ENCODE results near the gene NR1H2. TPM values are rescaled to one million over a fixed set of nuclear protein-coding genes. Genes with fewer than 3 reads are reported as not detected.

NR1H2 gene
- total and polyA plus RNA-seq, 10 of the 15 experiments (the other 5 are each of a cell fraction or from before 2014, with no cell fraction given) = 0.05 to 54.2 (median 35.1) TPM

DNA sequence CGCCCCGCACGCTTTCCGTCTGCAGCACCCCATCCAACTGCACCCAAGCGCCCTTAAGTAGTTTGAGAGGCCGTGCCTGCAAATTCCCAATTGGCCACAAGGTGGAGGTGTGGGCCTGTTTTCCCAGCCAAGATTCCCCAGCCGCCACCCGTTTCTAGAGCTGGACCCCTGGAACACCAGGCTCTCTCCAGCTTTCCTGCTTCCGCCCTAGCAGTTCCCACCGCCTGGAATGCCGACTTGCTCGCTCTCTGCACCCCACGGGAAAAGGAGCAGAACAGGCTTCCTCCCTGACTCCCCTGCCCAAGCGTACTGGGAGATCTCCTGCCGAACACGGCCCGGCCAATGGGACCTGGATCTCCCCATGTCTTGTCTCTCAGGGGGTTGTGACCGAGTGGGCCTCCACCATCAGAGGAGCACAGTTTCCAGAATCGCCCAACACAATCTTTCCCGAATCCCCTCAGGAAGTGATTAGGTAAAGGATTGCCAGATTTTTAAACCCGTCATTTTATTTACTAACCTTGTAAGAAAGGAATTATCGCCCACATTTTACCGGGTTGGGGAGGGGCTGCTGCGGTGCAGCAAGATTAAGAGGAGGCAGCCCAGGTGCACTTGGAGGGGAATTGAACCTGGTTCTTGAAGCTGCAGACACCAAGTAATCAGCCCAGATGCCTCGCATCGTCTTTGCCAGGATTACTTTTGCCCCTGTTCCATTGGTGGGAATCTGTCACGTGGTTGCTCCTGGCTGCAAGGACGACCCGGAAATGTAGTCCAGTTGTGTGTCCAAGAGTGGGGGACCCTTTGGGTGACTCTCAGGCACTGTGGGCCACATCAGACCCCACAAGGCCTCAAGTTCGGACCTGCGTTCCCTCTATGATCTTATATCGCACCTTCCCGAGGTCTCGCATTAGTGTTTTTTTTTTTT is 7.3 kb upstream of the NR1H2 start (continued):
- TF ChIP-seq, protein P1, sequence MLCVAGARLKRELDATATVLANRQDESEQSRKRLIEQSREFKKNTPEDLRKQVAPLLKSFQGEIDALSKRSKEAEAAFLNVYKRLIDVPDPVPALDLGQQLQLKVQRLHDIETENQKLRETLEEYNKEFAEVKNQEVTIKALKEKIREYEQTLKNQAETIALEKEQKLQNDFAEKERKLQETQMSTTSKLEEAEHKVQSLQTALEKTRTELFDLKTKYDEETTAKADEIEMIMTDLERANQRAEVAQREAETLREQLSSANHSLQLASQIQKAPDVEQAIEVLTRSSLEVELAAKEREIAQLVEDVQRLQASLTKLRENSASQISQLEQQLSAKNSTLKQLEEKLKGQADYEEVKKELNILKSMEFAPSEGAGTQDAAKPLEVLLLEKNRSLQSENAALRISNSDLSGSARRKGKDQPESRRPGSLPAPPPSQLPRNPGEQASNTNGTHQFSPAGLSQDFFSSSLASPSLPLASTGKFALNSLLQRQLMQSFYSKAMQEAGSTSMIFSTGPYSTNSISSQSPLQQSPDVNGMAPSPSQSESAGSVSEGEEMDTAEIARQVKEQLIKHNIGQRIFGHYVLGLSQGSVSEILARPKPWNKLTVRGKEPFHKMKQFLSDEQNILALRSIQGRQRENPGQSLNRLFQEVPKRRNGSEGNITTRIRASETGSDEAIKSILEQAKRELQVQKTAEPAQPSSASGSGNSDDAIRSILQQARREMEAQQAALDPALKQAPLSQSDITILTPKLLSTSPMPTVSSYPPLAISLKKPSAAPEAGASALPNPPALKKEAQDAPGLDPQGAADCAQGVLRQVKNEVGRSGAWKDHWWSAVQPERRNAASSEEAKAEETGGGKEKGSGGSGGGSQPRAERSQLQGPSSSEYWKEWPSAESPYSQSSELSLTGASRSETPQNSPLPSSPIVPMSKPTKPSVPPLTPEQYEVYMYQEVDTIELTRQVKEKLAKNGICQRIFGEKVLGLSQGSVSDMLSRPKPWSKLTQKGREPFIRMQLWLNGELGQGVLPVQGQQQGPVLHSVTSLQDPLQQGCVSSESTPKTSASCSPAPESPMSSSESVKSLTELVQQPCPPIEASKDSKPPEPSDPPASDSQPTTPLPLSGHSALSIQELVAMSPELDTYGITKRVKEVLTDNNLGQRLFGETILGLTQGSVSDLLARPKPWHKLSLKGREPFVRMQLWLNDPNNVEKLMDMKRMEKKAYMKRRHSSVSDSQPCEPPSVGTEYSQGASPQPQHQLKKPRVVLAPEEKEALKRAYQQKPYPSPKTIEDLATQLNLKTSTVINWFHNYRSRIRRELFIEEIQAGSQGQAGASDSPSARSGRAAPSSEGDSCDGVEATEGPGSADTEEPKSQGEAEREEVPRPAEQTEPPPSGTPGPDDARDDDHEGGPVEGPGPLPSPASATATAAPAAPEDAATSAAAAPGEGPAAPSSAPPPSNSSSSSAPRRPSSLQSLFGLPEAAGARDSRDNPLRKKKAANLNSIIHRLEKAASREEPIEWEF (IDR thresholded peaks at IDR 0.05; ENCODE audit: insufficient replicate concordance, low read depth, low read length) = no peak
- TF ChIP-seq, protein P2, sequence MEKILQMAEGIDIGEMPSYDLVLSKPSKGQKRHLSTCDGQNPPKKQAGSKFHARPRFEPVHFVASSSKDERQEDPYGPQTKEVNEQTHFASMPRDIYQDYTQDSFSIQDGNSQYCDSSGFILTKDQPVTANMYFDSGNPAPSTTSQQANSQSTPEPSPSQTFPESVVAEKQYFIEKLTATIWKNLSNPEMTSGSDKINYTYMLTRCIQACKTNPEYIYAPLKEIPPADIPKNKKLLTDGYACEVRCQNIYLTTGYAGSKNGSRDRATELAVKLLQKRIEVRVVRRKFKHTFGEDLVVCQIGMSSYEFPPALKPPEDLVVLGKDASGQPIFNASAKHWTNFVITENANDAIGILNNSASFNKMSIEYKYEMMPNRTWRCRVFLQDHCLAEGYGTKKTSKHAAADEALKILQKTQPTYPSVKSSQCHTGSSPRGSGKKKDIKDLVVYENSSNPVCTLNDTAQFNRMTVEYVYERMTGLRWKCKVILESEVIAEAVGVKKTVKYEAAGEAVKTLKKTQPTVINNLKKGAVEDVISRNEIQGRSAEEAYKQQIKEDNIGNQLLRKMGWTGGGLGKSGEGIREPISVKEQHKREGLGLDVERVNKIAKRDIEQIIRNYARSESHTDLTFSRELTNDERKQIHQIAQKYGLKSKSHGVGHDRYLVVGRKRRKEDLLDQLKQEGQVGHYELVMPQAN (conservative IDR thresholded peaks at IDR 0.05) = peak; percentile 63; the same call in 1 of the 2 replicates
- TF ChIP-seq HDAC6 (IDR thresholded peaks at IDR 0.05; ENCODE audit: unreplicated experiment) (no peak), ZNF24 (IDR thresholded peaks at IDR 0.05) (no peak), CHD4 (IDR thresholded peaks at IDR 0.05) (no peak), RCOR1 (conservative IDR thresholded peaks at IDR 0.05; ENCODE audit: low read depth, low read length) (0 out of 2 replicates have a peak, but pooled peaks have one; percentile 13), SP1 (IDR thresholded peaks at IDR 0.05; ENCODE audit: low read depth, low read length) (peak; percentile 78), ZNF384 (IDR thresholded peaks at IDR 0.05; ENCODE audit: borderline replicate concordance, low read depth, low read length) (peak; percentile 95), ZNF207 (IDR thresholded peaks at IDR 0.05; ENCODE audit: borderline replicate concordance) (0 out of 2 replicates have a peak, but pooled peaks have one; percentile 23), BHLHE40 (IDR thresholded peaks at IDR 0.05; ENCODE audit: borderline replicate concordance in 1 of 2, low read depth in 2 of 2, low read length in 1 of 2) (no peak; a peak in 1 of 4 replicates), POU2F2 (IDR thresholded peaks at IDR 0.05; ENCODE audit: borderline replicate concordance, low read depth, low read length) (0 out of 3 replicates have a peak, but pooled peaks have one; percentile 9), ATF7 (IDR thresholded peaks at IDR 0.05; ENCODE audit: low read depth) (peak; percentile 36; the same call in 1 of the 2 replicates), MYC (IDR thresholded peaks at IDR 0.05; ENCODE audit: insufficient read depth, insufficient read length, insufficient replicate concordance, low read length, severe bottlenecking) (no peak)
- TF ChIP-seq, protein P3, sequence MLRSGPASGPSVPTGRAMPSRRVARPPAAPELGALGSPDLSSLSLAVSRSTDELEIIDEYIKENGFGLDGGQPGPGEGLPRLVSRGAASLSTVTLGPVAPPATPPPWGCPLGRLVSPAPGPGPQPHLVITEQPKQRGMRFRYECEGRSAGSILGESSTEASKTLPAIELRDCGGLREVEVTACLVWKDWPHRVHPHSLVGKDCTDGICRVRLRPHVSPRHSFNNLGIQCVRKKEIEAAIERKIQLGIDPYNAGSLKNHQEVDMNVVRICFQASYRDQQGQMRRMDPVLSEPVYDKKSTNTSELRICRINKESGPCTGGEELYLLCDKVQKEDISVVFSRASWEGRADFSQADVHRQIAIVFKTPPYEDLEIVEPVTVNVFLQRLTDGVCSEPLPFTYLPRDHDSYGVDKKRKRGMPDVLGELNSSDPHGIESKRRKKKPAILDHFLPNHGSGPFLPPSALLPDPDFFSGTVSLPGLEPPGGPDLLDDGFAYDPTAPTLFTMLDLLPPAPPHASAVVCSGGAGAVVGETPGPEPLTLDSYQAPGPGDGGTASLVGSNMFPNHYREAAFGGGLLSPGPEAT (IDR thresholded peaks at IDR 0.05; ENCODE audit: low read depth) = peak; percentile 97
- TF ChIP-seq, protein P4, sequence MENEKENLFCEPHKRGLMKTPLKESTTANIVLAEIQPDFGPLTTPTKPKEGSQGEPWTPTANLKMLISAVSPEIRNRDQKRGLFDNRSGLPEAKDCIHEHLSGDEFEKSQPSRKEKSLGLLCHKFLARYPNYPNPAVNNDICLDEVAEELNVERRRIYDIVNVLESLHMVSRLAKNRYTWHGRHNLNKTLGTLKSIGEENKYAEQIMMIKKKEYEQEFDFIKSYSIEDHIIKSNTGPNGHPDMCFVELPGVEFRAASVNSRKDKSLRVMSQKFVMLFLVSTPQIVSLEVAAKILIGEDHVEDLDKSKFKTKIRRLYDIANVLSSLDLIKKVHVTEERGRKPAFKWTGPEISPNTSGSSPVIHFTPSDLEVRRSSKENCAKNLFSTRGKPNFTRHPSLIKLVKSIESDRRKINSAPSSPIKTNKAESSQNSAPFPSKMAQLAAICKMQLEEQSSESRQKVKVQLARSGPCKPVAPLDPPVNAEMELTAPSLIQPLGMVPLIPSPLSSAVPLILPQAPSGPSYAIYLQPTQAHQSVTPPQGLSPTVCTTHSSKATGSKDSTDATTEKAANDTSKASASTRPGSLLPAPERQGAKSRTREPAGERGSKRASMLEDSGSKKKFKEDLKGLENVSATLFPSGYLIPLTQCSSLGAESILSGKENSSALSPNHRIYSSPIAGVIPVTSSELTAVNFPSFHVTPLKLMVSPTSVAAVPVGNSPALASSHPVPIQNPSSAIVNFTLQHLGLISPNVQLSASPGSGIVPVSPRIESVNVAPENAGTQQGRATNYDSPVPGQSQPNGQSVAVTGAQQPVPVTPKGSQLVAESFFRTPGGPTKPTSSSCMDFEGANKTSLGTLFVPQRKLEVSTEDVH (IDR thresholded peaks at IDR 0.05; ENCODE audit: low read depth, partially characterized antibody) = no peak

Measured in GM12878 (cell line).